ENCODE results near the gene TSEN34. TPM values are rescaled to one million over a fixed set of nuclear protein-coding genes. Genes with fewer than 3 reads are reported as not detected.
A peak's percentile ranks its signal among the peaks of the same experiment; 100 is the strongest.
"Not testable (repeated sequence)": the region's sequence is repeated elsewhere in the genome, so short reads cannot be mapped to it uniquely, and the experiment has no call there.

Gene TSEN34
- polyA plus RNA-seq, 6 donors from 2014 or later: 22.3 to 40.0 (median 32.1) TPM

DNA sequence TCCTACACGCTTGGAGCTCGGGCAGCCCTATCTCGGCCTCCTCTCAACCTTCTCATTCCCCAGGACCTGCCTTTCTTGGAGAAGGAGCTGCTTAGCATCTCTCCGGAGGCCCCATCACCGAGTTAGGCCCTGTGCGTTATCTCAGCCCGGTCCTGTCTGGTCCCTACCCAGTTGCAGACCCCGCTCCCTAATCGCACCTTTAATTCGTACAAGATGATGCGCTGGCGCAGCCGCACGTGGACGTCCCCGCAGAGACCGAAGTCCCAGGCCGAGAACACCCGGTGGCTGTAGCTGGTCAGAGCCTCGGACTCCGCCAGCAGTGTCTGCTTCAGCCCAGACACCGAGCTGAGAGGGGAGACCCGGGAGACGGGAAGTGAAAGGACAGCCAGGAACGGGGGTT is 25.9 kb upstream of the TSEN34 start:
- Mint-ChIP-seq H3K27ac (no peak overlapping the region), H3K36me3 (no peaks in the 10 kb centered on the region), H3K4me3 (peak overlapping the region in 3 of 8 donors; percentile 49 to 69 (median 49)), H3K9me3 (peaks cover 0 to 3% (median 0%) of the 10 kb centered on the region in 7 donors), H3K4me1 (peaks cover 33 to 54% (median 51%) of the 10 kb centered on the region in 3 donors), H3K27me3 (peaks cover 3 to 41% (median 24%) of the 10 kb centered on the region in 3 donors)
- no peak for DNase-seq
- ATAC-seq (ENCODE audit: low read depth in 2 of 2): no peak

DNA sequence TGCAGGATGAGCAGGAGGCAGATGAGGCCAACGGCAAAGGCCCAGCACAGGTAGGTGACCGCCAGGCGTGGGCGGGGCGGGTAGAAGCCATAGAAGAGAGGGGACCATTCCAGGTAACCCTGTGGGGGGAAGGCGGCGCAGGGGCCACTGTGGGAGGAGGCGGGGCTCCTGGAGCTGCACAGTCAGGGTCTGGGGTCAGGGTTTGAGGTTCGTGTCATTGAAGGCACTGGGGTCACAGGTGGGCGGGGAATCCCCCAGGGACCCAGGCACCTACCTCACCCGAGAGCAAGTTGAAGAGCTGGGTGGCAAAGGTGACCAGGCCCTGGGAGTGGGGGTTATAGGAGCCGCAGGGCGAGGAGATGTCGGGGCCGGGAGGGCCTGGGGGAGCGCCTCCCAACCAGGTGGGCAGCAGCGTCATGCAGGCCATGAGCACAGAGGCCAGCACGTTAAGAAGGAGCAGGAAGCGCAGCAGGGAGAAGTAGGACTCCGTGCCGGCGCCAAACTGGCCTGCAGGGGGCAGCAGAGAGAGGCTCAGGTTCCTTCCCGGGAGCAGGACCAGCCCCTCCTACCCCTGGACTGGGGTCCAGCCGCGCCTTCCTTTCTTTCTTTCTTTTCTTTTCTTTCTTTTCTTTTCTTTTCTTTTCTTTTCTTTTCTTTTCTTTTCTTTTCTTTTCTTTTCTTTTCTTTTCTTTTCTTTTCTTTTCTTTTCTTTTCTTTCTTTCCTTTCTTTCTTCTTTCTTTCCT is 22.8 kb upstream of the TSEN34 start:
- ATAC-seq (ENCODE audit: low read depth in 2 of 2) (peak; percentile 87 to 89), DNase-seq (peak; percentile 80)
- Mint-ChIP-seq H3K4me3 (peak overlapping the region in 1 of 8 donors; percentile 27), H3K27ac (peak overlapping the region in 1 of 6 donors; percentile 71), H3K27me3 (peaks cover 0 to 34% (median 24%) of the 10 kb centered on the region in 3 donors), H3K36me3 (no peaks in the 10 kb centered on the region), H3K4me1 (peaks cover 25 to 37% (median 34%) of the 10 kb centered on the region in 3 donors), H3K9me3 (peaks cover 0 to 3% (median 0%) of the 10 kb centered on the region in 7 donors)

DNA sequence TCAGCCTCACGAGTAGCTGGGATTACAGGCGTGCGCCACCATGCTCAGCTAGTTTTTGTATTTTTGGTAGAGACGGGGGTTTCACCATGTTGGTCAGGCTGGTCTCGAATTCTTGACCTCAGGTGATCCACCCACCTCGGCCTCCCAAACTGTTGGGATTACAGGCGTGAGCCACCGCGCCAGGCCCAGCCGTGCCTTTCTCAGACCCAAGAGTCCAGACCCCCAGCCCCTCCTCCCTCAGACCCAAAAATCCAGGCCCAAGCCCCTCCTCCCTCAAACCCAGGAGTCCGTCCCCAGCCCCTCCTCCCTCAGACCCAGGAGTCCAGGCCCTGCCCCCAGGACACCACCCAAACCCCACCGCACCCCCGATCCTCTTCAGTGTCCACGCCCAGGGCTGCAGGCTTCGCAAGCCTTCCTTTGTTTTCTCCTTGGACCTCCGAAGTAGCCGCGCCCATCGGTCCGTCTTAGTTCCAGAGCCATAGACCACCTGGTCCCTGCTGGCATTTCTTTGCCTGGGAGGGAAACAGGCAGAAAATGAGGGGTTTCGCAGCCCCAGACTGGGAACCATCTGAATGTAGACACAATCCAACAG is 21.9 kb upstream of the TSEN34 start:
- ATAC-seq (ENCODE audit: low read depth in 2 of 2): no peak
- no peak for DNase-seq
- peak overlapping the region in 3 of 8 donors; percentile 56 to 66 (median 58) for H3K4me3 Mint-ChIP-seq
- peaks cover 0 to 30% (median 20%) of the 10 kb centered on the region in 3 donors for H3K27me3 Mint-ChIP-seq
- peaks cover 22 to 37% (median 29%) of the 10 kb centered on the region in 3 donors for H3K4me1 Mint-ChIP-seq
- H3K9me3 Mint-ChIP-seq: peaks cover 0 to 3% (median 0%) of the 10 kb centered on the region in 7 donors
- no peaks in the 10 kb centered on the region for H3K36me3 Mint-ChIP-seq
- H3K27ac Mint-ChIP-seq: no peak overlapping the region

DNA sequence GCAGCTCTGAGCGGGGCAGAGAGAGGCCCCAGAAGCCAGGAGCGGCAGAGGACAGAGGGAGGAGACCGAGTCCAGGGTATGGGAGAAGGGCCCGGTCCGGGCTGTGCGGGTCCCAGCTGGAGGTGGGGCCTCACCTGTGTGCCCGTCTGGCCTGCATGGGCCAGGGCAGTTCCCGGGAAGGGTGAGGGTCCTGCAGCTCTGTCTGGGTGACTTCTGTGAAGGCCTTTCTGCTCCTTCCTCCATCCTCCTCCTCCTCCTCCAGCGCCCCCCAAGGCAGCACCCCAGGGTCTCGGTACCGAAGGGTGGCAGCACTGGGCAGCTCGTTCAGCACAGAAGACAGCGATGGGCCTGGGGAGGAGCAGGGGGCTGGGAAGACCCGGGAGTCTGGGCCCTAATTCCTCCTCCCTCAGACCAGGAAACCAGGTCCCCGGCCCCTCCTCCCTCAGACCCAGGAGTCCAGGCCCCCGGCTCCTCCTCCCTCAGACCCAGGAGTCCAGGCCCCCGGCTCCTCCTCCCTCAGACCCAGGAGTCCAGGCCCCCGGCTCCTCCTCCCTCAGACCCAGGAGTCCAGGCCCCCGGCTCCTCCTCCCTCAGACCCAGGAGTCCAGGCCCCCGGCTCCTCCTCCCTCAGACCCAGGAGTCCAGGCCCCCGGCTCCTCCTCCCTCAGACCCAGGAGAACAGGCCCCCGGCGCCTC is 19.2 kb upstream of the TSEN34 start:
- H3K27ac Mint-ChIP-seq; H3K9me3 Mint-ChIP-seq; DNase-seq; H3K36me3 Mint-ChIP-seq; H3K27me3 Mint-ChIP-seq; ATAC-seq (ENCODE audit: low read depth in 2 of 2): not testable (repeated sequence)
- Mint-ChIP-seq H3K4me1 (peaks cover 17 to 33% (median 21%) of the 10 kb centered on the region in 3 donors), H3K4me3 (peak overlapping the region in 1 of 8 donors; percentile 69)

DNA sequence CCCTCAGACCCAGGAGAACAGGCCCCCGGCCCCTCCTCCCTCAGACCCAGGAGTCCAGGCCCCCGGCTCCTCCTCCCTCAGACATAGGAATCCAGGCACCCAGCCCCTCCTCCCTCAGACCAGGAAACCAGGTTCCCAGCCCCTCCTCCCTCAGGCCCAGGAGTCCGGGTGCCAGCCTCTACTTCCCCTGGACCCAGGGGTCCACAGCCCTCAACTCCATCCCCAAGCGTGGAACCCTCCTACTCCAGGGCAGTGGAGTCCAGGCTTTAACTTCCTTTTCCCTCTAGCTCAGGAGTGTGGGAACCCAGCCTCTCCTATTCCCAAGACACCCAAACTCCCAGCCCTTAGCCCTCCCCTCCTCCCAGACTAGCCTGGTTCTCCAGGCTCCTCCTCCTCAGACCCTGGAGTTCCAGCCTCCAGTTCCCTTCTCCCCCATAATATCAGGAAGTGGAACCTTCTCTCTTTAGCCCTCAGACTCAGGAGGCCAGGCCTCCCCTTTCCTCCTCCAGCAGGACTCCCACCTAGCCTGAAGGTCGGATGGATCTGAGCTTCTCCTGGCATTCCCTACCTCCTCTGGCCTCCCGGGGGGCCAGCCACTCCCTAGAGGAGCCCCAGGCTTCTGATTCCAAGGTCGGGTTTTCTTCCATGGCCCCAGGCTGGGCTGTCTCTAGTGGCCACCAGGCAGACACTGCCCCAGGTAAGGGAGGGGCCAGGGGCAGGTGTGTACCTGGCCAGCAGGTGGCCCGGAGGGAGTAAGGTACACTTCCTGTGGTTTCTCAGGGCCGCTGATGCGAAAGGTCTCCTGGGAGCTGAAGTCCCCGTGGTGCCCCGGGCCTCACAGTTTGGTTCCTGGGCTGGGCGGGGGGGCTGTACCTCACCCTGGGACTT is 18.4 kb upstream of the TSEN34 start, which contains the start of gene TMC4:
Gene TMC4, minus strand, starts transcription at position 690 of the 888 bp plus-strand sequence. Its CDS starts 43 bp downstream, at position 647.
- H3K27ac Mint-ChIP-seq: no peak within 1 kb of the TSS
- ATAC-seq (ENCODE audit: low read depth in 2 of 2): peak; percentile 65 to 68
- H3K4me3 Mint-ChIP-seq: no peak within 1 kb of the TSS
- no peaks in the 10 kb centered on the region for H3K36me3 Mint-ChIP-seq
- H3K27me3 Mint-ChIP-seq: peaks cover 0 to 6% (median 0%) of the 10 kb centered on the region in 3 donors
- H3K9me3 Mint-ChIP-seq: no peaks in the 10 kb centered on the region
- H3K4me1 Mint-ChIP-seq: peaks cover 17 to 33% (median 21%) of the 10 kb centered on the region in 3 donors
- DNase-seq: no peak

DNA sequence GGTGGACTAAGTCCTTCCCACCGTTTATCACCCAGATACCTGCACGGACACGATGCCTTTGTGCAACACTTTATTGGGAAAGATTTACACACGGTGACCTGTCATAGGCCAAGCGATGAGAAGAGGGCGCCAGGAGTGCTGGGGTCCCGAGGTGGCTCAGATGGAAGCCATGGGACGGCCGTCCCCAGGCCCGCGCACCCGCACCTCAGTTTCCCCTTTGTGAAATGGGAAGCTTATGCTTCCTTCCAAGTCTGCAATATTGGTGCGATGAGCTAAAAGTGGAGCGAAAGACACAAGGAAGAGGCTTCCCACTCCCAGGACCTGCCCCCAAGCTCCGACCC is 17.8 kb upstream of the TSEN34 start:
- no peaks in the 10 kb centered on the region for H3K9me3 Mint-ChIP-seq
- H3K4me1 Mint-ChIP-seq: peaks cover 13 to 29% (median 20%) of the 10 kb centered on the region in 3 donors
- H3K36me3 Mint-ChIP-seq: peaks cover 0 to 3% of the 10 kb centered on the region in 2 donors
- peaks cover 0 to 1% (median 0%) of the 10 kb centered on the region in 3 donors for H3K27me3 Mint-ChIP-seq
- no peak overlapping the region for H3K27ac Mint-ChIP-seq
- ATAC-seq (ENCODE audit: low read depth in 2 of 2) (no peak), DNase-seq (no peak)
- no peak overlapping the region for H3K4me3 Mint-ChIP-seq

DNA sequence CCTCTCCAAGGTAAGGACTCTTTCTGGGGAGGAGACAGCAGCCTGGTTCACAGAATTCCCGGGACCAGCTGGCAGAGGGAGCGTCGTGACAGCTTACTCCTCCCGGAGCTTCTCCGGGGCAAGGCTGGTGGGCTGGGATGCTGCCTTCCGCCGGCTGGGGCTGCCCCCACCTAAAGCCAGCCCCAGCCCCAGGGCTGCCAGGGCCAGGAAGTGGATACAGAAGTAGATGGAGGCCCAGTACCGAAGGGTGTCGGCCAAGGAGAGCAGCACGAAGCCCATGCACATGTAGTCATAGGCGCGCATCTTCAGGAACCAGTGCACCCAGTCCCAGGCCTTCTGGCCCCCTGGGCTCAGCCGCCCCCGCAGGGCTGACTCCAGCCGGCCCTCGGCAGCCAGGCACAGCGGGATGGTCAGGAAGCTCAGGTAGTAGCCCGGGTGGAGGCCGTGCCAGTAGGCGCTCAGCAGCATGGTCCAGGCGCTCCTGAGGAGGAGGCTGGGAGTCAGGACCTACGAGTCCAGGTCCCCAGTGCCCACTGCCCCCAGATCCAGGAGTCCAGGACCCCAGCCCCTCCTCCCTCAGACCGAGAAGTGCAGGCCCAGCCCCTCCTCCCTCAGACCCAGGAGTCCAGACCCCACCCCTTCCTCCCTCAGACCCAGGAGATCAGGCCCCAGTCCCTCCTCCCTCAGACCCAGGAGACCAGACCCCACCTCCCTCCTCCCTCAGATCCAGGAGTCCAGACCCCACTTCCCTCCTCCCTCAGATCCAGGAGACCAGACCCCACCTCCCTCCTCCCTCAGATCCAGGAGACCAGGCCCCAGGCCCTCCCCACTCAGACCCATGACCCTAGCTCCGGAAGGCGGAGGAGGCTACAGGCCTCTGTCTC is 16.9 kb upstream of the TSEN34 start:
- Mint-ChIP-seq H3K36me3 (peaks cover 0 to 4% of the 10 kb centered on the region in 2 donors), H3K27me3 (no peaks in the 10 kb centered on the region), H3K4me3 (peak overlapping the region in 2 of 8 donors; percentile 35 to 73), H3K4me1 (peaks cover 13 to 28% (median 18%) of the 10 kb centered on the region in 3 donors), H3K27ac (no peak overlapping the region), H3K9me3 (no peaks in the 10 kb centered on the region)
- DNase-seq: no peak
- ATAC-seq (ENCODE audit: low read depth in 2 of 2): no peak

DNA sequence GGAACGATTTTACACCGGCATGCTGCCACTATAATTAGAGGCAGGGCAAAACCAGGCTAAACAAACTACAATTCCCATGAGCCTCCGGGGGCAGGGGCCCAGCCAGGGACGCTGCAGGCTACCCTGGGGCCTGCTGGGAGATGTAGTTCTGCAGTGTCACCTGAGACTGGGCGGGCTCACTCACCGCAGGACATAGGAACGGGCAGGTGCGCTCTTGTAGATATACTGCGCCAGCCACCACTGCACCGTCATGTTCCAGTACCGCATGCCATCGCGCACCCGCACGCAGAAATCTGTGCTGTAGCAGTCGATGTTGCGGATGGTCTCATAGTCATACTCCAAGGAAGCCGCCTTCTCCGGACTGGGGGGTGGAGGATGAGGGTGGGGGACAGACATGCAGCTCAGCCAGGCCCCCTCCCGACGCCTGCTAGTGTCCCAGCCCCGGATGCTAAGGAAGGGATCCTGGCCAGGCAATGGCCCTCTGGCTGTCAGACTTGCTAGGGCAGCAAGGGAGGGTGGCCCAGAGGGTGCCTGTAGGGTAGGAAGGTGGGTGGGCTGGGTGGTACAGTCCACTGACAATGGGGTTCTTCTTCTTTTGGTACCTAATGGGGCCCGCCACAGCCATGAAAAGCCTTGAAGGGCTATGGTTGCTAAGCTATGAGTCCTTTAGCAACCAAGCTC is 12.4 kb upstream of the TSEN34 start:
- H3K4me1 Mint-ChIP-seq: peaks cover under 1 to 10% (median 4%) of the 10 kb centered on the region in 3 donors
- H3K36me3 Mint-ChIP-seq: peaks cover 0 to 4% of the 10 kb centered on the region in 2 donors
- ATAC-seq (ENCODE audit: low read depth in 2 of 2) (peak; percentile 78 to 80), DNase-seq (no peak)
- peak overlapping the region in 2 of 6 donors; percentile 50 to 63 for H3K27ac Mint-ChIP-seq
- H3K27me3 Mint-ChIP-seq: no peaks in the 10 kb centered on the region
- H3K9me3 Mint-ChIP-seq: no peaks in the 10 kb centered on the region
- H3K4me3 Mint-ChIP-seq: no peak overlapping the region

DNA sequence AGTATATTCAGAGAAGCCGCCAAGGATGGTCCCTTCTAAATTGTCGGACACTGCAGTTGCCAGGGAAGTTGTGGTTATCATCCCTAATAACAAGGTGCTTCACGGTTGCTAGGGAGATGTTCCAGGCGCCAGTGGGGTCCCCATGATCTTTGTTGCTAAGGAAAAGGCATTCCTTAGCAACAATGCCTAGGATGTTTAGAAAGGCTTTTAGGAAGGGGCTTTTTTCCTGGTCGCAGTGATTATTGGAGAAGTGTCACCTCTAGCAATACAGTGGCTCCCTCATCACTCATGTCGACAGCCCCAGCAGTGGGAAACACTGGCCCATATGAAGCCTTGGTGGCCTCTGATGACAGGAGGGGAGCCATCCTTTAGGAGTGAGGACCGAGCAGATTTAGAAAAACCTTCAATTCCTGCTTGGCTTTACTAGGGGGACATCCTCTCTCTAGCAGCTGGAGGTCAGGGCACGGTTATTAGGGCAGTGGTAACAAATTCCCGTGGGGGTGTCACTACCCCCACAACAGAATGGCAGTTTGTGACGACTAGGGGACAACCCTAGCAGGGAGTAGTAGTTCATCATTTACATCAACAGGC is 11.8 kb upstream of the TSEN34 start:
- no peaks in the 10 kb centered on the region for H3K9me3 Mint-ChIP-seq
- no peak overlapping the region for H3K27ac Mint-ChIP-seq
- peaks cover 0 to 4% of the 10 kb centered on the region in 2 donors for H3K36me3 Mint-ChIP-seq

DNA sequence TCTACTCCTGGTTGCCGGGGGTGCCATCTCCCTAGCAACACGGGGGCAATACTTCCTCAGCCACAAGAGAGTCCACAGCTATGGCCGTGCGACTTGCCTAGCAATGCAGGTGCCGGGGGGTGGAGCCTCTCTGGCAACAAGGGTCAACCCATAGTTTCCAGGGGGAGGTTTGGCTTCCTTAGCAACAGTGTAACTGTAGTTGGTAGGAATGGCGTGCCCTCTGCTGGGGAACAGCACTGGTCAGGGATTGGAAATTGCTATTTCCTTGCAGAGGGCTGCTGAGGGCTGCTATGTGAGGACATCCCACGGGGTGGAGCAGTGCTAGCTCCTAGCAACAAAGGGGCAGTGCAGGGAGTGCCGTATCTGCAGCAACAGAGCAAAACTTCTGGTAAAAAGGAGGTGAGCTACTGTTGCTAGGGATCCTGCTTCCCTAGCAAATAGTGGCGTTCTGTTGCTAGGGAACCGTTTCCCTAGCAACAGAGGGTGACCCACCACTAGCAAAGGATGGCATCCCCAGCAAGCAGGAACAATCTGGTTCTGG is 11.1 kb upstream of the TSEN34 start:
- peak; percentile 45 to 56 for ATAC-seq (ENCODE audit: low read depth in 2 of 2)
- Mint-ChIP-seq H3K4me1 (peaks cover 0 to 2% (median 1%) of the 10 kb centered on the region in 3 donors), H3K9me3 (no peaks in the 10 kb centered on the region), H3K27ac (peak overlapping the region in 2 of 6 donors; percentile 15 to 76), H3K27me3 (no peaks in the 10 kb centered on the region), H3K36me3 (peaks cover 0 to 4% of the 10 kb centered on the region in 2 donors), H3K4me3 (no peak overlapping the region)
- DNase-seq: no peak

More for the DNA sequence above, 11.8 kb upstream of the TSEN34 start:
- no peak for ATAC-seq (ENCODE audit: low read depth in 2 of 2)
- H3K27me3 Mint-ChIP-seq: no peaks in the 10 kb centered on the region
- no peak for DNase-seq
- peaks cover 2 to 8% (median 4%) of the 10 kb centered on the region in 3 donors for H3K4me1 Mint-ChIP-seq
- no peak overlapping the region for H3K4me3 Mint-ChIP-seq

DNA sequence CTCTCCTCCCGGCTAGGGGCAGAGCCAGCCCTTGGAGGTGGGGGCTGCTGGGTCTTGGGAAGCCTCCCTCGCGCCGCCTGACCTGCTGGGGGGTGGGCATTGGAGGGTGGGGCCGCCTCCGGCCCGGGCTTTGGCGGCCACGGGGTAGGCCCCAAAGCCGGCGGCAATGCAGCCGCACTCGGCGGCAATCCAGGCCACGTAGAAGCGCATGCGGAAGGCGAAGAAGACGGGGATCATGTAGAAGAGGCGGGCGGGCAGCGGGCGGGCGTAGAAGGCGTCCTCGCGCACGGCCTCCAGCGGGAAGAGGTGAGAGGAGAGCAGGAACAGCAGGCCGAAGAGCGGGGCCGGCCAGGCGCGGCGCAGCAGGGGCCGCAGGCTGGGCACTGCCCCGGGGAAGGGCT is 10.4 kb upstream of the TSEN34 start:
- no peak for DNase-seq
- no peak overlapping the region for H3K27ac Mint-ChIP-seq
- ATAC-seq (ENCODE audit: low read depth in 2 of 2): no peak
- H3K27me3 Mint-ChIP-seq: no peaks in the 10 kb centered on the region
- H3K4me1 Mint-ChIP-seq: peaks cover 0 to 5% (median 2%) of the 10 kb centered on the region in 3 donors
- peaks cover 0 to 4% of the 10 kb centered on the region in 2 donors for H3K36me3 Mint-ChIP-seq
- no peaks in the 10 kb centered on the region for H3K9me3 Mint-ChIP-seq
- H3K4me3 Mint-ChIP-seq: no peak overlapping the region

All from naive B cell (primary cell).